Panc1 (cell line): Measurements from ENCODE around the gene GNG7.

ENCODE experiments used
- CTCF ChIP-seq: fragments of 450-650 bp; IDR thresholded peaks from 2 replicates; pipeline ENCODE4 v1.5.1; 2017; ENCODE audit warnings: mild to moderate bottlenecking
- POLR2AphosphoS5 ChIP-seq: IDR thresholded peaks from 2 replicates; pipeline ENCODE4 v1.6.1; 2012; ENCODE audit warnings: mild to moderate bottlenecking, low read depth, low read length, moderate library complexity
- REST ChIP-seq, 2 experiments: IDR thresholded peaks; 2 replicates each; pipeline ENCODE4 v1.6.1; 2011 to 2012; ENCODE audit warnings: low read depth in 2 of 2, control low read depth in 1 of 2, low read length in 1 of 2, mild to moderate bottlenecking in 1 of 2, moderate library complexity in 1 of 2; ENCODE audit not compliant: insufficient read depth in 1 of 2
- SIN3A ChIP-seq: IDR thresholded peaks from 2 replicates; pipeline ENCODE4 v1.6.1; 2012; ENCODE audit warnings: low read depth, mild to moderate bottlenecking, low read length, moderate library complexity, borderline replicate concordance; ENCODE audit not compliant: insufficient read depth

GRCh38 chr19:2594319-2594718 lies 108.2 kb downstream of the GNG7 start:
- TF ChIP-seq SIN3A (no peak), CTCF (no peak), POLR2AphosphoS5 (no peak), REST (IDR thresholded peaks at IDR 0.05; ENCODE audit: insufficient read depth in 1 of 2, low read depth in 2 of 2, low read length in 1 of 2) (no peak)
